Activated T-helper 1 cell treated with Interleukin-2 at 50 U/mL for 16 hours (primary cell): ENCODE data around the gene CYP24A1.

Source experiments
- DNase-seq: peaks from one replicate; pipeline ENCODE4 v3.0.0-alpha.2; 2020; ENCODE audit warnings: low read depth

CYP24A1 gene

DNA sequence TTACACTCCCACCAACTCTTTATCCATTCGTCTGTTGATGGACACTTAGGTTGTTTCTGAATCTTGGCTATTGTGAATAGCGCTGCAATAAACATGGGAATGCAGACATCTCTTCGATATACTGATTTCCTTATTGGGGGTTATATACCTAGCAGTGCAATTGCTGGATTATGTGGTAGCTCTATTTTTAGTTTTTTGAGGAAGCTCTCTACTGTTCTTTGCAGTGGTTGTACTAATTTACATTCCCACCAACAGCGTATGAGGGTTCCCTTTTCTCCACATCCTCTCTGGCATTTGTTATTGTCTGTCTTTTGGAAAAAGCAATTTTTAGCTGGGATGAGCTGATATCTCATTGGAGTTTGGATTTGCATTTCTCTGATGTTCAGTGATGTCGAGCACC is 29.5 kb upstream of the CYP24A1 start:
- DNase-seq, result no peak

DNA sequence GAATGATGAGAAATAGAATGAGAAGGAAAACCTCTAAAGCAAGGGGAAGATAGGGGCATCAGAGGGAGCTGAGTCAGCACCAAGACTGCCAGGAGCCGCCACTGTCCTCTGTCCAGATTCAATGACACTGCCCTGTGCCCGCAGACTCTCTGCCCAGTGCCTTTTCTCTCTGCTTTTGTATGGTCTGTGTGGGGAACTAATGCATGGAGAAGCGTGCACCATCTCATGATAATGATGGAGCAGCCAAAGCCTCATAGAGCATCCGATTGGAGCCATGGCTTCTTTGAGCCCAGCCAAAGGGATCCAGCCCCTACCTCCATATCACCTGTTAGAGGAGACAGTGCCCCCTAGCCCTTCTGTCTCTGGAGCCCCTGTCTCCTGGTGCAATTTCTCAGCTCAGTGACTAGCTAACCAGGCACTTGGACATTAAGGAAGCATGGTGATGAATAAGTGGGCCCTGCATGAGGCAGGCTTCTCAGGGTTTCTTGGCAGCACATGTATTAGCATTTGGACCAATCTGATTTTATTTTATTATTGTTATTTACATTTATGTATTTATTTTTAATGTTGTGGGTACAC is 27.6 kb upstream of the CYP24A1 start:
- no peak for DNase-seq

DNA sequence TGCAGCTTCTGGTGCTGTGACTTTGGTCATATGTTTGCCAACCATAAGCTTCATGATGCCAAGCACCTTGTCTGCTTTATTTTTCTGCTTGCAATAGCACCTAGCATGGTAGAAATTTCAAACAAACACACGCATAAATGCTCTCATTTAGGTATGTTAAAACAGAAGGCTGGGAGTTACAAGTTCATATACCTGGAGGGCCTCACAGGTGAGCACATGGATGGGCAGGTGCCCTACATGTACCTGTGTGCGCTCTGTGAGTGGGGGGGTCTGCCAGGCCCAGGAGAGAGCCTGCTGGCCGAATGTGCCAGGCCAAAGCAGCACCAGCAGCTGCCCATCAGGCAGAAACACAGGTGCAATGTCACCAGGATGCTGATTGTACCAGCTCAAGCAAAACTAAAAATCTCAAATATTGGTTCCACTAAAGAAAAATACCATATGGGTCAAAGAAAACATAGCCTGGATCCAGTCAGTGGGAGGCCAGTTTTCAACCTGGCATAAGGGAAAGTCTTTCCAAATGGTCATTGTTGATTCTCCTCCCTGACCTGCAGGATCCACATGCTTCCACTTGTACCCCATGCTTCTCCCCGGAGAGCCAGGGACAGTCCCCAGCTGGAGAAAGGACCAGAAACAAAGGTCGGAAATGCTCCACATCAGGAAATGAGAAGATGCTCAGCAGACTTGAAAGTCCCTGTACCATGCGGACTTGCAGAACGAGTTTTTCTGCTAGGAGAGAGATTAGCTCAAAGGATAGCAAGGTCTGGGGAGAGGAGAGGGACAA is 26.9 kb upstream of the CYP24A1 start:
- DNase-seq, result no peak

DNA sequence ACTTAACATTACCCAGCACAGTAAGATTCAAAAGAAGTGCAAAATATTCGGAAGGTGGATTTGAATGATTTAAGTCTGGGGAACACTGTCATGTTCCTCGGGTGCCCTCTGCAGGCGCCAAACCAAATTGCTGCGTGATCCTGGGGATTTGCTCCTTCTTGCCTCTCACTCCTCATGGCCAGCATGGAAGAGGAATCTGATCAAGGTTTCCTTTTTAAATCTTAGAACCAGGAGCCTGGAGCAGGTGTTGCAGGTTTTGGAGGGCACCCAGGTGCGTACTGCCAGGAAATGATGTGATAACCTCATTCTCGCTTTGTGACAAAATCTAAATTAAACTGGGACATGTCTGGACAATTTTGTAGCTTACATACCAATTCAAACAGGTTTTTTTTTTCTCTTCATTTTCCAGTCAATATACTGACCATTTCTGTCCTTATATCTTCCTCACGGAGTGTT is 26.0 kb upstream of the CYP24A1 start:
- DNase-seq, result peak; percentile 43

DNA sequence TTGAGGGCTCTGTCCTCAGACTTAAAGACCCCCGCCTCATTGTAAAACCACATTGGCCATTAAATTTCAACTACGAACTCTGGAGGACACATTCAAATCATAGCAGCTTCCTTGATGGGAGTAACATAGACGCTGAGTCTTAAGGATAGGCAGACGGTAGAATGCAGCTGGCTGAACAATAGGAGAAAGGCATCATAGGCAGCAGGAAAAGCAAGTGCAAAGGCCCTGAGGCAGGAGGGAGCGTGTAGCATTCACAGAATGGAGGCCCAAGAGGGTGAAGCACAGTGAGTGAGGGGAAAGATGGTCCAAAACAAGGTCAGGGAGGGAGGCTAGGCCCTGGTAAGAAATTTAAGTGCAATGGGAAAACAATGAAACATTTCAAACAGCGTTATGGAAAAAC is 25.5 kb upstream of the CYP24A1 start:
- no peak for DNase-seq

DNA sequence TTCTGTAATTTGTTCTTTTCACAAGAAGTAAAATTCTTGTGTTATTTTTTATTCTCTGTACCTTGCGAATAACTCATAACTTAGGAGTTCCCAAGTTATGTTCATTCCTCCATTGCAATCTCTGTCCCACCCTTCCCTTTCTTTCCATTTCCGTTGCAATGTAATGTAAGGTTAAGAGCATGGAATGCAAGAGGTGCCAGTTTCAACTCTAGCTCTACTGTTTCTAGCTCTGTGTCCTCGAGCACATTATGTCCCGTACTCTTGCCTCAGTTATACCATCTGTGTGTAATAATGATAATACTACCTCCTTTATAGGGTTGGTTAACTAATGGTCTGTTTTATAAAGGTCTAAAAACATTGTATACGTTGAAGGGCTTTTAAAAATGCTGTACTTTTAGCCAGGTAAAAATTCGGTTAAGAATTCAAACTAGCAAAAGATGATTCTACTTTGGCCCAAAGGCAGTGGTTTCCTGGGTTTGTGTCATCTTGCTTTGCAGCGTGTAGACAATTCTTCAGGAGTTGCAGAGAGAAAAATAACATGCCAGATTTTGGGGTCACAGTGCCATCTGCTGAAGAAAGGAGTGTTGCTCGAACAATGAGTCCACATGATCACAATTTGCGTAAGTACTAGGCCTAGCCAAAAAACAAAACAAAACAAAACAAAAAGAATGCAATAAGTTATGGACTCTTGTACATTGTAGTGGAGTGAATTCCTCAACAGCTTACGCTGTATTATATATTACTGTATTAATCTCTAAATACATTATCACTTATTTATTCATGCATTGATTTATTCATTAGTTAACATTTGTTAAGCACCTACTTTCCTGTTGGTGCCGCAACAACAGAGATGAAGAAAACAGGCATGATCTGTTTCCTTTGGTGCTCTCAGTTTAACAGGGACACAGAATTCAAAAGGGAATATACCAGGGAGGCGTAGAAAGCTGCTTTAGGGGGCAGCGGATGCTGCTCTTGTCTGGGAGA is 24.1 kb upstream of the CYP24A1 start:
- DNase-seq, result no peak

DNA sequence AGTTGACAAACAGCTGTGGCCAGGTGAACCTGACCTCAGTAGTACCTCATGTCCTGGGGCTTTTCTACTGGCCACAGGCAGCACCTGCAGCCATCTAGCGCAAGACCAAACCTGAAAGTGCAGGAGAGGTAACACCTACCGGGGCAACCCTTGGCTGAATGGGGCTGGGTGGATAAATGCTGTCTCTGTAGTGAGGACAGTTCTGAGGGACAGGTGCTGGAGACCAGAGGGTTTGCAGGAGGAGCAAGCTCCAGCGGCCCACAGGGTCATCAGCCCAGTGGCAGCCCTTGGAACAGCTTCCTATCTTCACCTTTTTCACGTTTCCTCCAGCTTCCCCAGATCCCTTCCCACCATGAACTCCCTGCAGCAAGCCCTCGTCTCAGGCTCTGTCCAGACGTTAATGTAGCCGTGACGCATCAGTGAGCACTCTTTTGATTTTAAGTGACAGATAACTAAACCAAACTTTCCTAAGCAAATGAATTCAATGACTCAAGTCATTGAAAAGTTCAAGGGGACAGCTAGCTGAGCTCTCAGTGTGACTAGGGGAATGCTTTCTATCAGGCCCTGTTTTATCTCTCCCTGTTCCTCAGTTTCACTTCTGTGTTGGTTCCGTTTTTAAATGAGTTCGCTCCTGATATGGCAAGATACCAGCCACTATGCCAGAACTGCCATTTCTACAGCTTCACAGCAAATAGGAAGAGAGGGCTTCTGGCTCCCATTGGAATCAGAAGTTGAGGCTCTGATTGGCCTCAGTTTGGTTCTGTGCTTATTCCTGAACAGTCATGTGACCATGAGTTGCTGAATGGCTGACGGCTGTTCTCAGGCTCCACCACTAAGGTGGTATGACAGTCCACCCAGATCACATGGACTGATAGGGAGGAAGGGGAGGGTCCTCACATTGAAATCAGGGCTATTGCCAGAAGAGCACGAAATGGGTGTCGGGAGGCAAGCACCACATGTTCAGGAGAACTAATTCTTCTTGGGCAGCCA is 22.0 kb upstream of the CYP24A1 start:
- no peak for DNase-seq

DNA sequence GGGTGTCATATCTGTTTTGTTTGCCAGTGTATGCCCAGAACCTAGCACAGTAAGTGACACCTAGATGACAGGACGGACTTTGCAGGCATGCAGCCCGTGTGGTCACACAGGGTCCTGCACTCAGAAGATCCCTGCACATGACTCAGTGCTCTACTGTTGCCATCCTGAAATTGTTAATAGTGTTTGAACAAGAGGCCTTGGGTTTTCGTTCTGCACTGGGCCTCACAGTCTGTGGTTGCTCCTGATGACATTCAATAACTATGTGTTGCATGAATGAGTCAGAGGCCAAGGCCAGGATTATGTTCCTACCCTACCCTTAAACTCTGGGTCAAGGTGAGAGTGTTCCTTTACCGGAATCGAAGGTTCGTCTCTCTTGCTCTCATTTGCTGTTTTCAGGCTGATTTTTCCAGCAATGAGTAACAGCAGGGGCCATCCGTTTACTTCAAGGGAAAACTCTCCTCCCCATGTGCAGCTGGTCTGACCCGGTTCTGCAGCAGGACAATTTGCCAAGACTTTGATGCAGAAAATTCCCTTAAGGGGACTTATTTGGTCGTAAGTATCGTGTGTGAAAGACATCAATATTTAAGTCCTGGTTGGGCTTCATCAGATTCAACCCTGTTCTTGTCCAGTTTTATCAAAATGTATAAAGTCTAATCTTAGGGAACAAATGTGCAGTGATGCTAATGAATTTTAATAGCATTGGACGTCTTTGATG is 21.1 kb upstream of the CYP24A1 start:
- no peak for DNase-seq

DNA sequence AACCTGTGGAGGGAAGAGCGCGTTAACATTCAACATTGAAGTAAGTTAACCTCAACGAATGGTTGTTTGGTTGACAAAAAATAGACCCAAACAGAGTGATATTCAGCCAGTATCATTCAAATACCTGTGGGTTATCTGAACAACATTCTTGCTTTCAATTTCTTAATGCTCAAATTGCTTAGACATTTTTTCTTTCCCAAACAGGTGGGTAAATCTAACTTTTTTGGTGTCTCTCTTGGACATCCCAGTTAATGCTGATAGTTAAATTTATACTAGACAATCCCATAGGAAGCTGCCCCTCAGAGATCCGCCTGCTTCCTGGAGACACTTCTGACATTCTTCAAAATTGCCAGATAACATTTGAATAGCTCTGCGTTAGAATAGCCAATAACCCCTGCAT is 20.0 kb upstream of the CYP24A1 start:
- no peak for DNase-seq

DNA sequence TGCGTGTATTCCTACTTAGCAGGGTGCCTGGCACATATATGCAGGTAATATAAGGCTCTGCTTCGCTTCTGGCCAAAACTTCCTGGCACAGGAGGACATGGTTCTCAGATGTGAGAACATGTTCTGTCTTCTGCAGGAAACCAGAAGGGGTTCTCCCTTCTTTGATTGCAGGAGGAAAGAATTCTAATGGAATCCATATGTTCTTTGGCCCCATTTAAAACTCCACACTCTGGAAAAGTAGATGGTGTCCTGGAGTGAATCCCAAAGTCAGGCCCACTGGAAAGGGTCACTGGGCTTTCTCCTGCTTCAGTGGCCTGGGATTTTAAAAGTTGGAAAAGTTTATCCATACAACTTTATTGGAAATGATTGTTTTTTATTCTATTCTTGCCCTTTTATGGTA is 16.4 kb upstream of the CYP24A1 start:
- no peak for DNase-seq

DNA sequence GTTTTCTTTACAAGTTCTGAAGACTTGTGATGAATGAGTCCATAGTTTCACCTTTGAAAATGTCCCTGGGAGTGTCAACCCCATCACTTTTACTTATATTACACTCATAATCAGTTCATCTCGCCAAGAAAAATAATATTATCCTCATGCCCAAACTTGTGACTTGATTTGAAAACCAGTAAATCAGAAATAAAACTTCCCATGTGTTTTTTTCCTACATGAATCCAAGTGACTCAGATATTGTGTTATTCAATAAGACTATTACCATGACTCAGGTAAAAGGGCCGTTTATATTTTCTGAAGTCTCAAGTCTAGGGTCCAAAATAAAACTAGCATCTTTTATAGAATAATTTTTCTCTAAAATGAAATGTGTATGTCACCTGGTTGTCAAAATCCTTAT is 15.8 kb upstream of the CYP24A1 start:
- no peak for DNase-seq

DNA sequence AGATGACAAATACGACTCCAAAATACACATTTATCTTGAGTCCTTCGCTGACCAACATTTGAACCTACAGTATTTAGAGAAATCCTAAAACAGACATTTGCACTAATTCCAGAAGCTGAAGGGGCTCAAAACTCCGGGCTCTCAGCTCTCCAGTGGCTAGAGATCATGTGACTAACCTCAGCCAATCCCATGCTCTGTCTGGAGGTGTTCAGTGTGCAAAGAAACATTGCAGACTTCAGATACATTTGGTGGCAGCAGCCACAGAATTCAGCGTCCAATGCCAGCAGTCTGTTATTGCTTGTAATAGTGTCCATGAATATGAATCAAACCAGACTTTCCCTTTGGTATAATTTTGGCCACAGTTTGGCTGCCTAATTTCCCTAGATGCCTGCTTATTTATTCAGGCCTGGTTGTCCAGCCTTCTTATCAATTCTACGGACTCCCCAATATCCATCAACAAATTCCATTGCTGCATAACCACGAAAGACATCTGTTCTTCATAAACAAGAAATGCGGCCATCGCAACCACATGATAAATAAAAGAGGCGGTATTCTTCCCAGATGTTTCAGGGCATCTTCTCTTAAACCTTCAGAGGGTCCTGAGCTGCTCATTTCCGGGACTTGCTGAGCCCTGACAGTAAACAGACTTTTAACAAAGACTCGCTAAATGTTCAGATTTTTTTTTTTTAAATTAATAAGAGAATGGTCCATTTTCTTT is 14.5 kb upstream of the CYP24A1 start:
- no peak for DNase-seq

DNA sequence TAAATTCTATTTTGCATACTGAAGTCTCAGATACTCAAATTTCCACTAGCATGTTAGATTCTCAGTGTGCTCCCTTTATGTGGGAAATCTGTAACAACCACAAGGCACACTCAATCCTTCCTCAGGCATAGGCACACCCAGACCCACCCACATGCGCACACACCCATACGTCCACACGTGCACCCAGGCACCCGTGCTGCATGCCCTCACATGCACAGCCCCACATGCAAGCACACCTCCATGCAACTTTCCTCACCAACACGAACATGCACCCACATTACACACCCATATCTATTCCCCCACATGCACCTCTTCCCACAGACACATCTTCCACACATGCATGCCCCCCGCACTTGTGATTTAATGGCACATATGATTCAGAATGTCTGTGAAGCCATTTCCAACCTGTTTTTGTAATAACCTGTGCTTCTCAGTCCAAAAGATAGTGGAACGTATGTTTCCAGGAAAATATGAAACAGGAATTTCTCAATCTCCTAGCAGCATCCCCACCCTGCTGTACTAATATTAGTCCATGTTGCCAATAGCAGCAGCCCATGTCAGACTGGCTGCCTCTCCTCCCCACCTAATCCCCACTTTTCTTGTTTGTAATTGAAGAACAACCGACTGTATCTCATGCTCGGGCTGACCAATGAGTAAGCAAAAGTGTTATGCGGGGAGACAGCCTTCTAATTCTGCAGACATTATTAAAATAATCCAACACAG is 11.3 kb upstream of the CYP24A1 start:
- DNase-seq, result no peak

DNA sequence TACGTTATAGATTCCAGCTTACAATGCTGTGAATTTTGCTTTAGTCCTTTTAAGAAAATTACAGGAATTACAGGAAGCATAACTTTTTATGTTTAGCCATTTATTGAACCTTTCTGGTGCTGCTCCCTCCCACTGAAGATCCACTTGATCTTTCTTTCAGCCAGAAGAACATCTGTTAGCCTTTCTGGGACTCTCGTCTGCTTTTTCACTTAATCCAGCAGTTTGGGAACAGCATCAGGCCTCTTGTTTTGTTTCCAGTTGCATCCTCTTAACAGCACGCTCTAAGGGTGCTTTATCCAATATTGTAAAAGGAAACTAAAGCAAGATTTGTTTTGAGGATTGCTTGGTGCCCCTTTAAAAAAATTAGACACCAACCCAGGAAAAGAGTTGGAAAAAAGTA is 10.3 kb upstream of the CYP24A1 start:
- DNase-seq, result no peak

DNA sequence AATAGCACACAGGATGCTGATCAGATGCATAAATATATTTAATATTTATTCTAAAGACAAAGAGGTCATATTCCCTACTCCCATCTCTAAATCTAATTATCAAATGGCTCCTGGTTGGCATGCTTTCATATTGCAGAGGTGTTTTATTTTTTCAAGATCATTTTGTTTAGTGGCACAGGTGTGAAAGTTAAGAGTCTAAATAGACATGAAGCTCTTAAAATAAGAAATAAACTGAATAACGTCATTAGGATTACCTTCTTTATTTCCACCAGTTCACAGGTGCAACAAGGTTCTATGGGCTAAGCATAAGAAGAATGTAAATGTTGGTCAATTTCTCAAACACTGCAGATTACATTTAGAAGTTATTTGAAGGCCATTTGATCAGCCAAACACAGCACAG is 7.1 kb upstream of the CYP24A1 start:
- no peak for DNase-seq

DNA sequence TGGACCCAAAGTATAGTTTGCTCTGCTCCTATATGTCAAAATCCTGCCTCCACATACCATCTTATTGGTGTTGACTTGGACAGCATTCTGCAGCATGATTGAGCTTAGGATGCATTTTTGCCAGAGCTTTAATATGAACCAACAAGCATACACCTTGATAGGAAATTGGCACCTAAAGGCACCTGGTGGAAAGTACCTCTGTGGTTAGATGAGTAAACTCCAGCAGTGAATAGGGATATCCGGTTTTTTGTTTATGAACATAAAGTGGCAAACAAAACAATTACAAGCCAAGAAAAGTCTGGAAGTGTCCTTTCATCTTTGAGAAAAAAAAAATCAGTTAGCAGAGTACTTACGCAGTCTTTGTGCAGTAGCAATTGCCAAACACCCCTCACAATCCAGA is 6.2 kb upstream of the CYP24A1 start:
- no peak for DNase-seq

DNA sequence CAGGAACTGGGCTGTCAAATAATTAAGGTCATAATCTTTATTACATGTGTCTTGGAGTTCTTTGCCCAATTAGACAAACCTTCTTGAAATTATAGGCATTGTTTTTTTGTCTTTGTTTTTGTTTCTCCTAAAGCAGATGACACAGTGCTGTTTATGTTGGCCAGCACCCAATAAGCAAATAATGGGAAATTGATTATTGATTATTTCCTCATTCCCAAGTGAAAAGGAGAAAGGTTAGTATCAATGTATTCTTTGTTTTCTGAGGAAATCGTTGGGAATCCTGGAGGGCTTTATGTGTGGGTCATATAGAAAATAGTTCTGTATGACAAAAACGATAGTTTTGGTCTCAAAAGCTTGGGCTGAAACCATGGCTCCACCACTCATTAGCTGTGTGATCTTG is 4.5 kb upstream of the CYP24A1 start:
- DNase-seq, result no peak

DNA sequence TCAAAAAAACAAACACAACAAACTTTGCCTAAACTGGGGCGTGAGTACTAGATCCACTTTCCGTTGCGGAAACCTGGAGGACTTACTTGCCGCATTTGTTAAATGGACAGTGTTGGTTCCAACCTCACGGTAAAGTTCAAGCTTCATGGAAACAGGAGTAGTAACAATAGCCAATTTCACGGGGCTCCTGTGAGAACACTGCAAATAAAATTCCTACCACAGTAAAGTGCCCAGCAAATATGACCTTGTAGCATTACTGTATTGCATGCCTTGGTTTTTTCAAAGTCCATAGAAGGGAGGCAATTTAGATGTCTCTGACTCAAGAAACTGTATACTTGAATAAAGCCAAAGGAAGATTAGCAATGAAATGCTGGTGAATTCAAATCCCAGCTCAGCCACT is 3.6 kb upstream of the CYP24A1 start:
- no peak for DNase-seq

DNA sequence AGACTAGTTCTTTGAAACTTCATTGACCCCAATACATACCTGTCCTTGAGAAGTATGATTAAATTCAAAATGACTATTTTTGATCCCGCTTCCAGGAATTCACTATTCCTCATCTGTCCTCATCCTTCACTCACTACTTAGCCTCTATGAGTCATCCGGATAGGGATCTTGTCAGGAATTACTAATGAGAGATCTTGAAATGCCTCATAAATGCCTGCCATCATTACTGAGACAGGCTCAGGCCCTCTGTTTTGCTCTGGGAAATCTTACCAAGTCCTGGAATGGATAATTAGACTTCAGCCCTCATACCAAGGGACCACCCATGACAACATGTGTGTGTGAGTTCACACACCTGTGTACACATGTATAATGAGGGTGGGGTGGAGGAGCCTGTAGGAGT is 2.8 kb upstream of the CYP24A1 start:
- DNase-seq, result no peak
